GM12801 (cell line): ENCODE measurements around the gene ZC3HAV1.

Source experiments
- CTCF ChIP-seq: IDR thresholded peaks from one replicate; pipeline ENCODE4 v1.5.1; 2011; ENCODE audit warnings: control low read depth; ENCODE audit not compliant: insufficient read length; ENCODE audit errors: extremely low read depth

ZC3HAV1 gene

GRCh38 chr7:139088268-139088667 lies 21.3 kb downstream of the ZC3HAV1 start:
- no peak for TF ChIP-seq CTCF

DNA sequence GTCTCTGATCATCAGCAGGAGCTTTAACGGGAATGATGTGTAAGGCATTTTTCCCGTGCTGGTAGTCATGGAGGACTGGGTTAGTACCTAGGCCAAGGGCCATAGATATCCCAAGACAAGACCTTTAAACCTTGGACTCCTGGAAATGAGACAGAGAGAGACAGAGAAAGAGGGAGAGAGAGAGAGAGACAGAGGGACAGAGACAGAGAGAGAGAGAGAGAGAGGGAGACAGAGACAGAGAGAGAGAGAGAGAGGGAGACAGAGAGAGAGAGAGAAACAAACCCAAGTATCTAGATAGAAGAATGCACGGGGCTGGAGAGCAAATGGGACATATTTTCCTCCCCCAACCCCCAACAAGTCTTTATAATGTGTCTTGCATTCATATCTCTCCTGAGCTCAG lies 22.3 kb downstream of the ZC3HAV1 start:
- TF ChIP-seq CTCF = no peak

- no peak for TF ChIP-seq CTCF
Measured at GRCh38 chr7:139086454-139086853, 23.1 kb downstream of the ZC3HAV1 start.

- no peak for TF ChIP-seq CTCF
Measured at GRCh38 chr7:139084709-139085108, 24.8 kb downstream of the ZC3HAV1 start.

DNA sequence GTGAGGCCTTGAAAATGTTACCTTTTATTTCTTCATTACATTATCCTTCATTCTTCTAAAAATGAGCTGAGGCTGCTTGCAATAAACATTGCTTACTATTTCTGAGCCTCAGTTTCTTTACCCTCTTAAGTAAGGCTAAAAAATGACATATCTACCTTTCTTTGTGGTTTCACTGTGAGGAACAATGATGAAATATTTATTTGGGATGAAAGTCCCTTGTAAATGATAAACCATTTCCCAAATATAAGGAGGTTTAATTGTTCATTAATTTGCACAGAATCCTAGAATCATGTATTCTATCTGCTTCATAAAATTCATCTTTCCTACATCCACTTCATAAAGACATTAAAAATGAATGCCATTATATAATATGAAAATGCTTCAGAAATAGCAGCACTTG lies 27.9 kb downstream of the ZC3HAV1 start:
- TF ChIP-seq CTCF = no peak

DNA sequence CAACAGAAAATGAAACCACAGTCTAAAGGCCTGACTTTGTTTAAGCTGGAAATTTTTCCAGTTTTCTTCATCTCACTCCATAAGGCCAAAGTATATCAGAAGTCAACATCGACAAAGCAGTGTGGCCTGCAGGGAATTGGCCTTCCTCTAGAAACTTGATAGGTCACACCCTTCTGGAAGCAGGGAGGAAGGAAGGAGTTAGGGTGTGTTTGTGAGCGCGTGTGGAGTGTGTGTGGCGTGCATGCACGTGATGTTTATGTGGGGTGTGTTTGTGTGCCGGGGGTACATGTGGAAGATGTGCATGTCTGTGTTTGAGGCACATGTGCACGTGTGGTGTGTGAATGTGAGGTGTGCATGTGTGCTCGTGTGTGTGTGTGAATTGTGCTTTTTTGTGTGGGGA lies 28.6 kb downstream of the ZC3HAV1 start:
- no peak for TF ChIP-seq CTCF

DNA sequence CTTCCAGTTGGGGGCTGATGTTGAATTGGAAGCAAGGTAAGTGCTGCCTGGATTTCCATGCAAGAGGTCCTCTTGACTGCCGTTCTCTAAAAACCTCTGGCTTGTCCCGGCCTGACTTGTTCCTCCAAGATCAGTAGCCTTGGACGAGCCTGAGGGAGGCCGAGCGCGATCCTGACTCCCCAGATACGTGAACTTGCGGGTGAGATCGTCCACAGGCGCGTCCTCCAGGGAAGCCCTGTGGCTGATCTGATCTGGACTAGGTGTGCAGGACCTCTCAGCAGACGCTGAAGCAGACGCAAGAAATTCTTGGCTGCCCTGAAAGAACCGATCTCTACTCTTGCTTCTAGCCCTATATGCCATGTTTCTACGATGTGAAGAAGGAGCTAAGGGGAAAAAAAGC lies 29.7 kb downstream of the ZC3HAV1 start:
- TF ChIP-seq CTCF = no peak

DNA sequence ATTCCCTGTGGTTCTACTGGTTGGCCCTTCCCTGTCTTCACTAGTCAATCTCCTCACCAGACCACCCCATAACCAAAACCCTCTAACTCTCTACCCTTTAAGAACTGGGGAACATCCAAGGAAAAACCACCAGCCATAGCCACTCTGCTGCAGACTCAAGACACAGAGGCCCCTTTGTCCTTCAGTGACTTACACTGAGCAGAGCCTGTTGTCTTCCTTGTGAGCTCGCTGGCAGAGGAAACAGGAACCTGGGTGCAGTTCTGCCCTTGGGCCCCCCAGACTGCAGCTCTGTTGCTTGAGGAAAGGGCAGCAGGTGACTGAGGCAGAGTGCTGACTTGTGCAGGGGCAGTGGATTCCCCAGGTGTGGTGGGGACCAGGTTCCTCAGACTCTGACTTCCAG lies 30.6 kb downstream of the ZC3HAV1 start:
- TF ChIP-seq CTCF = no peak
